ENCODE measurements around the gene SYNJ2.

The SYNJ2 gene

GRCh38 chr6:158068156-158068892 lies 86.7 kb downstream of the SYNJ2 start:
- Histone ChIP-seq H3K4me1 (no peaks in the 10 kb centered on the region; the same call in 1 of the 2 replicates), H3K4me3 (ENCODE audit: low read depth, low read length) (no peak overlapping the region), H3K36me3 (no peaks in the 10 kb centered on the region), H3K27me3 (no peaks in the 10 kb centered on the region), H3K9me3 (no peaks in the 10 kb centered on the region)
- no peak for DNase-seq
- TF ChIP-seq, protein P1, sequence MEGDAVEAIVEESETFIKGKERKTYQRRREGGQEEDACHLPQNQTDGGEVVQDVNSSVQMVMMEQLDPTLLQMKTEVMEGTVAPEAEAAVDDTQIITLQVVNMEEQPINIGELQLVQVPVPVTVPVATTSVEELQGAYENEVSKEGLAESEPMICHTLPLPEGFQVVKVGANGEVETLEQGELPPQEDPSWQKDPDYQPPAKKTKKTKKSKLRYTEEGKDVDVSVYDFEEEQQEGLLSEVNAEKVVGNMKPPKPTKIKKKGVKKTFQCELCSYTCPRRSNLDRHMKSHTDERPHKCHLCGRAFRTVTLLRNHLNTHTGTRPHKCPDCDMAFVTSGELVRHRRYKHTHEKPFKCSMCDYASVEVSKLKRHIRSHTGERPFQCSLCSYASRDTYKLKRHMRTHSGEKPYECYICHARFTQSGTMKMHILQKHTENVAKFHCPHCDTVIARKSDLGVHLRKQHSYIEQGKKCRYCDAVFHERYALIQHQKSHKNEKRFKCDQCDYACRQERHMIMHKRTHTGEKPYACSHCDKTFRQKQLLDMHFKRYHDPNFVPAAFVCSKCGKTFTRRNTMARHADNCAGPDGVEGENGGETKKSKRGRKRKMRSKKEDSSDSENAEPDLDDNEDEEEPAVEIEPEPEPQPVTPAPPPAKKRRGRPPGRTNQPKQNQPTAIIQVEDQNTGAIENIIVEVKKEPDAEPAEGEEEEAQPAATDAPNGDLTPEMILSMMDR (IDR thresholded peaks at IDR 0.05; ENCODE audit: low read depth, low read length), result no peak

DNA sequence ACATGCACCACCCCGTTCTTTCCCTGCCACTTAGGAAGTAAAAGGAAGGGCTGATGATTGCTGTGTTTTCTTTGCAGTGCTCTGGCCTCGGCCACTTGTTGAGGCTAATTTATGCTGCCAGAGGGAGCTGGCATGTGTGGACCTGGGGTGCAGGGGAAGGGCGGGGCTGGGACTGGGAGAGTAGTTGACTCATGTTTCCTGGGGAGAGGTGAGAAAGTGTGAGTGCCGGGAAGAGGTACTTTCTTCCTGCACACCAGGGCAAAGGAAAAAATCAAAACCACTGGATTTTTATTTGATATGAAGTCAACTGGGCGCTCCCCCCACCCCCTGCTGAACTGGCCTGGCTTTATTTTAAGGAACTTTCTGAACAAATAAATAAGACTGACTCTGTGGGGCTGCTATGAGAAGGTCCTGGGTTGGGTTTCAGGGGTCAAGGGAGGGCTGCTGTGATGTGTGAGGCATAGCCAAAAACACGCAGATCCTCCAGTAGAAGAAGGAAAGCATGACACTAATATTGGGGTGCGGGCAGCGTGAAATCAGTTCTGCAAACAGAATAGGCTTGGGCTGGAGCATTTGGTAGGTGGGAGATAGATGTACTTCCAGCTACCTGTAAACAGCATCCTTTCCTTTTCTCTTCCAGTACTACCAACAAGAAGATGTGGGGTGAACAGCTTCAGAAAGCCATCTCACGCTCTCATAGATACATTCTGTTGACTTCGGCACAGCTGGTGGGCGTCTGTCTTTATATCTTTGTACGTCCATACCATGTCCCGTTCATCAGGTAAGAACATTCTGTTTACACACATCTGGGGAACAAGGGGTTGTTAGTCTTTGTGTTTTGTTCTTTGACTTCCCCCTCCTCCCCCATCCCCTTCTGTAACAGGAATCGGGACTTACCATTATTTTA lies 87.5 kb downstream of the SYNJ2 start:
- Histone ChIP-seq H3K9me3 (no peaks in the 10 kb centered on the region), H3K27me3 (no peaks in the 10 kb centered on the region), H3K36me3 (no peaks in the 10 kb centered on the region), H3K4me3 (ENCODE audit: low read depth, low read length) (no peak overlapping the region), H3K4me1 (peaks cover 3% of the 10 kb centered on the region)
- TF ChIP-seq, protein P1 (IDR thresholded peaks at IDR 0.05; ENCODE audit: low read depth, low read length), result no peak
- no peak for DNase-seq

- Histone ChIP-seq H3K36me3 (no peaks in the 10 kb centered on the region), H3K4me1 (peaks cover 3% of the 10 kb centered on the region), H3K9me3 (no peaks in the 10 kb centered on the region), H3K4me3 (ENCODE audit: low read depth, low read length) (no peak overlapping the region), H3K27me3 (no peaks in the 10 kb centered on the region)
- no peak for DNase-seq
- TF ChIP-seq, protein P1 (IDR thresholded peaks at IDR 0.05; ENCODE audit: low read depth, low read length), result no peak
Measured at GRCh38 chr6:158069800-158070195, 88.1 kb downstream of the SYNJ2 start.

DNA sequence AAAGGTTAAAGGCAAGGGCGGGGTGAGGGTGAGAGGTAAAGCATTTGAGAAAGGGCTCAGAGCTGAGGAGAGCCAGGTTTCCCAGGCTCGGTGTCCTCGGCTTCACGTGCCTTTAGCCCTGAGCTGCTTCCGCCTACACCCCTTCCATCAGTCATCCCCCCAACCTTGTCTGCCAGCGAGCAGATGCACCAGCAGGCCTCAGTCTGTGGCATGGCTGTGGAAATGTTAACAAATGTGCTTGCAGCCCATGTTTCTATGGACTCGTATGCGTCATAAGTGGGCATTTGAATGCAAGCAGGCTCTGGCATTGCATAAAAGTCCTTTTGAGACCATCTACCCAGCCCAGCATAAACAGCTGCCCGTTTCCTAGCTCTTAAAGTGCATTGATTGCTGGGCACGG lies 88.8 kb downstream of the SYNJ2 start:
- H3K4me3 ChIP-seq (ENCODE audit: low read depth, low read length), result no peak overlapping the region
- DNase-seq, result no peak
- H3K36me3 ChIP-seq, result no peaks in the 10 kb centered on the region
- H3K9me3 ChIP-seq, result no peaks in the 10 kb centered on the region
- TF ChIP-seq, protein P1 (IDR thresholded peaks at IDR 0.05; ENCODE audit: low read depth, low read length), result no peak
- H3K27me3 ChIP-seq, result no peaks in the 10 kb centered on the region
- H3K4me1 ChIP-seq, result peaks cover 3% of the 10 kb centered on the region

DNA sequence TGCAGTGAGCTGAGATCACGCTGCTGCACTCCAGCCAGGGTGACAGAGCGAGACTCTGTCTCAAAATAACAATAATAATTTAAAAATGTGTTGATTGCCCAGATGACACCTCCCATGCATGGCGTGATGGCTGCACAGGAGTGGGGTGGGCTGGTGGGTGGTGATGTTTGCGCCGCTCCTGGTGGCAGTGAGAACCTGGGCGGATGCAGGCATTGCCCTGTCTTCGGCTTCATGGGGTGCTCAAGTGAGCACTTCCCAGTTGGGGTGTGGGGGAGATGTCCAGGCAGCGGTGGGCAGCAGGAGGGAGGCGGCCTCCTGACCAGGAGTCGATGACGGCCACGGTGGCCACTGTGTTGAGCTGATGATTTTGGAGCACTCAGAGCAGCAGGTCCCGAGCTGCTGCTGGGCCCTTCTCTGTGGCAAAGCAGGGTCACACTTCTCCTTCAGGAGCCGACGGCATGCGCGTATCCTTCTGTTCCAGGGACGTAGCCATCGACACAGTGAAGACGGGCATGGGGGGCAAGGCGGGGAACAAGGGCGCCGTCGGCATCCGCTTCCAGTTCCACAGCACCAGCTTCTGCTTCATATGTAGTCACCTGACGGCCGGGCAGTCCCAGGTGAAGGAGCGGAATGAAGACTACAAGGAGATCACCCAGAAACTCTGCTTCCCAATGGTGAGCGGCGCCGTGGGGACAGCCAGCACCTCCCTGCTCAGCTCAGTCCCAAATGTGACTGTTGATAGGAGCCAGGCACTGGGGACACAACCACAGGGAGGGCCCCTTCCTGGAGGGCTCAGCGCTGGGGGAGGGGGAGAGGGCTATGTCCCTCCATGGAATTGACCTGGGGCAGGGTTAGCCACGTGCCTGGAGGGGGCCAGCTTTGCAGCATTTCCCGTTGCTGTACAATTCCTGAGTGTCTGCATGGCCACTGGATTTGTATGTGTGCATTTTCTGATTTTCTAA lies 89.7 kb downstream of the SYNJ2 start:
- Histone ChIP-seq H3K27me3 (no peaks in the 10 kb centered on the region), H3K4me1 (peaks cover 3% of the 10 kb centered on the region), H3K9me3 (no peaks in the 10 kb centered on the region), H3K36me3 (no peaks in the 10 kb centered on the region), H3K4me3 (ENCODE audit: low read depth, low read length) (no peak overlapping the region)
- TF ChIP-seq, protein P1 (IDR thresholded peaks at IDR 0.05; ENCODE audit: low read depth, low read length), result no peak
- DNase-seq, result no peak

All from BE2C (cell line).